GM19463 (cell line): ENCODE measurements around the gene LAIR2.

Experiments
- ATAC-seq: cut with Tn5 transposase; IDR thresholded peaks from one replicate; pipeline ENCODE4 v1.9.1; 2021; ENCODE audit warnings: mild to moderate bottlenecking, moderate library complexity; ENCODE audit not compliant: unreplicated experiment

Gene LAIR2

GRCh38 chr19:54530866-54531265 is 28.2 kb downstream of the LAIR2 start:
- no peak for ATAC-seq

GRCh38 chr19:54532528-54532927 is 29.9 kb downstream of the LAIR2 start:
- peak; percentile 91 for ATAC-seq

GRCh38 chr19:54533476-54533875 is 30.8 kb downstream of the LAIR2 start:
- ATAC-seq: no peak

DNA sequence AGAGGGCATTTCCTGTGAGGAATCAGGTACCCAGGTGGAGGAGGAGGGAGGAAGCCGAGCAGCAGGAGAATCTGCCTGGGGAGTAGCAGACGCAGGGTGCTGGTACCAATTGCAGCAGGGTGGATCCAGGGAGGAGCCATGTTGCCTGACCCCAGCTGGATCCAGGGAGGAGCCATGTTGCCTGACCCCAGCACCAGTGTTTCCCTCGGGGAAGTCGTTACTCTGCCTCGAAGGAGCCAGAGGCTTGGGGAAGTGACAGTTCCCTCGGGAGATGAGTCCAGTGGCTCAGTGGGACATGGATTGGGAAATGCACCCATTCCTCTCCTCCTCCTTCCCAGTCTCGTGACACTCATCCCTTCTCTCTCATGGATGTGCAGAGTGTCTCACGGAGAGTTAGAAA is 31.5 kb downstream of the LAIR2 start:
- no peak for ATAC-seq

DNA sequence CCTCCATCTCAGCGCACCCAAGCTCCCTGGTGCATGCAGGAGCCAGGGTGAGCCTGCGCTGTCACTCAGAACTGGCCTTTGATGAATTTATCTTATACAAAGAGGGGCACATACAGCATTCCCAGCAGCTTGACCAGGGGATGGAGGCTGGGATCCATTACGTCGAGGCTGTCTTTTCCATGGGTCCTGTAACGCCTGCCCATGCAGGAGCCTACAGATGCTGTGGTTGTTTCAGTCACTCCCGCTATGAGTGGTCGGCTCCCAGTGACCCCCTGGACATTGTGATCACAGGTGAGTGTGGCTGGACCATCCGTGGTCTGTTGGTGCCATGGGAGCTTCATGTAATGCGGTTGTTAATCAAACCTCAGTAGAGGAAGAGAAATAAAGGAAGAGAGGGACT is 33.0 kb downstream of the LAIR2 start:
- no peak for ATAC-seq

DNA sequence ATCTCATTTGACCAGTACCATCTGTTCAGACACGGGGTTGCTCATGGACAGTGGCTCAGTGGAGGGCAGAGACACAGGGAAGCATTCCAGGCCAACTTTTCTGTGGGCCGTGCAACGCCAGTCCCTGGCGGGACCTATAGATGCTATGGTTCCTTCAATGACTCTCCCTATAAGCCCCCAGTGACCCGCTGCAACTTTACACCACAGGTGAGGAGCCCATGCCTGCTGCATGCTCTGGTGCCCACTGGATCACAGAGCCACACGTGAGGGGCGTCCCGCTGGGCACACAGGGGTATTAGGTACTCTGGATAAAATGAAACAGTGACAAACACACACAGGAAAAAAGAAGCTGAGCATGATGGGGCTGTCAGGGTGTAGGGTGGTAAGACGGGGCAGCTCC is 34.3 kb downstream of the LAIR2 start:
- ATAC-seq: no peak

DNA sequence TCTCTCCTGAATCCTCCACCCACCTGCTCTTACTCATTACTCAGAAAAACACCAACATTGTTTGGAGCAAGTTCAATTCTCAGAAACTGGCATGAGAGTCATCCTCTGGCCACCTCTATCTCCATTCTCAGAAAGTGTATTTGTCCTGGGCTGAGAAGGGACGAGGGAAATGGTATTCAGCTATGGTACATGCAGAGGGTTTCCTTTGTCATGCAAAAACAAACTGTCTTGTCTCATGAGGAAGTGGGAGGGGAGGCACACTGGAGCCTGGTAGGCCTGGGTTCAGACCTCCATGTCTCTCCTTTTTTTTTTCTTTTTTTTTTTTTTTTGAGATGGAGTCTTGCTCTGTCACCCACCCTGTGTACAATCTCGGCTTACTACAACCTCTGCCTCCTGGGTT is 39.1 kb downstream of the LAIR2 start:
- ATAC-seq: no peak

DNA sequence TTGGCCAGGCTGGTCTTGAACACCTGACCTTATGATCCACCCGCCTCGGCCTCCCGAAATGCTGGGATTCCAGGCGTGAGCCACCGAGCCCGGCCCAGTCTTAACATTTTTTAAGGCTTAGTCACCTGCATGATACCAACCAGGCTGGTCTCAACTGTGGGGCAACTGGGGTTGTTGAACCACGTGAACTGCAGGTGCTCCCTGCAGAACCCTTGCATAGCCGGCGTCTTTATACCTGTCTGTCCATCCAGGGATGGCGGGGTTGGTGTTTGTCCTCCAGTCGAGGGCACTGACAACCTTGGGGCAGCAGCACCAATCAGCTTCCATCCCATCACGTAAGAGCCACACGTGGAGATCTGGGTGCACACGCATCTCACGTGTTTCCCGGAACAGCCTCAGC is 46.2 kb downstream of the LAIR2 start:
- ATAC-seq: no peak

DNA sequence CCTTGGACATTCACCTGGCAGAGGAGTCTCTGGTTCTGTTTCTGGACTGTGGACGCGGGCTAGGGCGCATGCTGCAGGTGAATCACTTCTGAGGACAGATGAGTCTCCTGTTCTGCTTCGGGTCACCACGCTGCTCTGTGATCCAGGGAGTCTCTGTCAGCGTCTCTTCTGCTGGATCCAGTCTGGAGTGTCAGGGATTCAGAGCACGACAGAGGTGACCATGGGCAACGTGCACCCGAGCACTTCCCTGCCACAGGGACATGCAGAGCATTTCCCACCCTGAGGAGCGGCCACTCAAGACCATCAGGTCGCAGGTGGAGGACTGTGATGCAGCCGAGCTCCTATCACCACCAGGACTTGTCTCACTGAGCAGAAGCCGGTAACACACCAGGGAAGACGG is 46.6 kb downstream of the LAIR2 start:
- no peak for ATAC-seq

GRCh38 chr19:54551293-54551692 is 48.7 kb downstream of the LAIR2 start:
- no peak for ATAC-seq

DNA sequence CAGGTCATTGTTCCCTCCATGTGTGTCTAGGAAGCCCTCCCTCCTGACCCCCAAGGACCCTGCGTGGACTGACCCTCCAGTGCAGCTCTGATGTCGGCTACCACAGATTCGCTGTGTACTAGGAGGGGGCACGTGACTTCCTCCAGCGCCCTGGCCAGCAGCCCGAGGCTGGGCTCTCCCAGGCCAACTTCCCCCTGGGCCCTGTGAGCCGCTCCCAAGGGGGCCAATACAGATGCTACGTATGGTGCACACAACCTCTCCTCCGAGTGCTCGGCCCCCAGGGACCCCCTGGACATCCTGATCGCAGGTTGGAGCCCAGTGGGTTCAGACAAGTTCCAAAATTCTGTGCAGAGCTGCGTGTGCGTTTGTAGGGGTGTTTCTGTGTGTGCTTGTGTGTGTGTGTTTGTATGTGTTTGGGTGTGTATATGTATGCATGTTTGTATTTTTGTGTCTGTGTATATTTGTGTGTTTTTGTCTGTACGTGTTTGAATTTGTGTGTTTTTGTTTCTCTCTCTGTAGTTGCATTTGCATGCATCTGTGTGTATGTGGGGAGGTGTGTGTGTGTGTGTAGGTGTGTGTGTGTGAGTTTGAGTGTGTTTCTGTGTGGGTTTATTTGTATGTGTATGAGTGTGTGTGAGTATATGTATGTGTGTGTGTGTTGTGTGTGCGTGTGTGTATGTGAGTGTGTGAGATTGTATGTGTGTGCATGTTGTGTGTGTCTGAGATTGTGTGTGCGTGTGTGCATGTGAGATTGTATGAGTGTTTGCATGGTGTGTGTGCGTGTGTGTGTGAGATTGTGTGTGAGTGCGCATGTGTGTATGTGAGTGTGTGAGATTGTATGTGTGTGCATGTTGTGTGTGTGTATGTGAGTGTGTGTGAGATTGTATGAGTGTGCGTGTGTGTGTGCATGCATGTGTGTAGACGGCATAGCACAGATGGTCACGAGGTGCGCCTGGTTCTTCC is 49.6 kb downstream of the LAIR2 start:
- ATAC-seq: no peak

GRCh38 chr19:54552913-54553310 is 50.3 kb downstream of the LAIR2 start:
- no peak for ATAC-seq

GRCh38 chr19:54554006-54554405 is 51.4 kb downstream of the LAIR2 start:
- ATAC-seq: no peak

DNA sequence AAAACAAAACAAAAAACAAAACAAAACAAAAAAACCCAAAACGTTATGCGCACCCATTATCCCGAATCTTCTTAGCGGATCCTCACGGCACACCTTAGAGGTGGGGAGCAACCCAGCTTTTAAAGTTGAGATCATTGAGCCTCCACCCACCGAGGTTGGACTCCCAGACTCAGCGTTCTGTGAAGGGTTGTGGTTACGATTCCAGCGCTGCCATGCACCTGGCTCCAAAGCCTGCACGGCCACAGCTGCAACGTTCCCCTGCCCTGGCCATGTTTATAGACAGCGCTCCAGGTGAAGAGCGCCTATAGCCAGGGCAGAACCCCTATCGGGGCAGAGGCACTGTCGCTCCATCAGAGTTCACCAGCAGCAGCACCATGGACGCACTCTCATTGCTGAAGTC is 52.3 kb downstream of the LAIR2 start:
- no peak for ATAC-seq

DNA sequence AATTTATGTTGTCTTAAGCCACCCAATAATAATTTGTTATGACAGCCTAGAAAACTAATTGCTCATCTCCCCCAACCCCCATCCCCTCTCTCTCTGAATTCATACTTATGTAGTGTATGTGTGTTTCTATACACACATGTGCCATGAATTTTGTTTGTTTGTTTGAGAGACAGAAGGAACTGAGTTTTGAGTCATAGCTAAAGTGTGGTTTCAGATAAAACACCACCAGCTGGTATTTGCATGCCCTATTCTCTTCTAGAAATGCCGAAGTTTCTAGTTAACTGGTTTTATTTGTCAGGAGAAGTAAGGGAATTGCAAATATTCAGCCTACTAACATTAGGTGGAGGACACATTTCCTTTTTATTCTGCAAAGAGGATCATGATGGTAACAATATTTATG is 53.6 kb downstream of the LAIR2 start:
- no peak for ATAC-seq

- ATAC-seq: no peak
Observed at GRCh38 chr19:54558339-54558738, 55.7 kb downstream of the LAIR2 start.
